H9 (cell line): Measurements from ENCODE around the gene FANCI. TPM values are rescaled to one million over a fixed set of nuclear protein-coding genes. Genes with fewer than 3 reads are reported as not detected.
A peak's percentile ranks its signal among the peaks of the same experiment; 100 is the strongest.

Experiments
- DNase-seq: peaks from one replicate; pipeline ENCODE4 v3.0.0-alpha.2; 2017
- H2AFZ ChIP-seq: one replicate; pipeline ENCODE4 v1.6.1; 2013; ENCODE audit warnings: mild to moderate bottlenecking, low read length, control low read depth, moderate library complexity
- H2AK5ac ChIP-seq: 2 replicates; pipeline ENCODE4 v1.6.1; 2013; ENCODE audit warnings: low read length, control low read depth, mixed read lengths; ENCODE audit not compliant: insufficient read length
- H2BK120ac ChIP-seq: one replicate; pipeline ENCODE4 v1.6.1; 2013; ENCODE audit warnings: low read depth, mild to moderate bottlenecking, low read length, control low read depth, inconsistent platforms; ENCODE audit not compliant: poor library complexity, severe bottlenecking
- H2BK12ac ChIP-seq: 2 replicates; pipeline ENCODE4 v1.6.1; 2013; ENCODE audit warnings: low read length, control low read depth, mixed read lengths, low read depth; ENCODE audit not compliant: insufficient read length
- H2BK15ac ChIP-seq: 2 replicates; pipeline ENCODE4 v1.6.1; 2013; ENCODE audit warnings: low read depth, low read length, control low read depth
- H2BK20ac ChIP-seq: one replicate; pipeline ENCODE4 v1.6.1; 2013; ENCODE audit warnings: low read depth, mild to moderate bottlenecking, low read length, control low read depth, inconsistent platforms; ENCODE audit not compliant: poor library complexity, severe bottlenecking
- H2BK5ac ChIP-seq: 2 replicates; pipeline ENCODE4 v1.6.1; 2013; ENCODE audit warnings: low read length, control low read depth, mixed read lengths; ENCODE audit not compliant: insufficient read length
- H3K14ac ChIP-seq: 2 replicates; pipeline ENCODE4 v1.6.1; 2013; ENCODE audit warnings: low read length, control low read depth; ENCODE audit not compliant: insufficient read depth
- H3K18ac ChIP-seq: 2 replicates; pipeline ENCODE4 v1.6.1; 2013; ENCODE audit warnings: low read depth, mild to moderate bottlenecking, mixed read lengths, low read length, control low read depth; ENCODE audit not compliant: insufficient read length
- H3K23ac ChIP-seq: 2 replicates; pipeline ENCODE4 v1.6.1; 2013; ENCODE audit warnings: low read length, control low read depth, mixed read lengths, low read depth; ENCODE audit not compliant: insufficient read length
- H3K23me2 ChIP-seq: 2 replicates; pipeline ENCODE4 v1.6.1; 2013; ENCODE audit warnings: low read depth, mild to moderate bottlenecking, mixed read lengths, low read length, control low read depth; ENCODE audit not compliant: insufficient read length, poor library complexity, severe bottlenecking
- H3K27ac ChIP-seq: 2 replicates; pipeline ENCODE4 v1.5.1; 2013; ENCODE audit warnings: low read length, control low read depth, mixed read lengths, low read depth; ENCODE audit not compliant: insufficient read length
- H3K27me3 ChIP-seq: 2 replicates; pipeline ENCODE4 v1.6.1; 2013; ENCODE audit warnings: low read length, control low read depth, inconsistent platforms; ENCODE audit not compliant: insufficient read depth
- H3K4ac ChIP-seq: 2 replicates; pipeline ENCODE4 v1.6.1; 2013; ENCODE audit warnings: low read depth, mild to moderate bottlenecking, control low read depth, inconsistent platforms, low read length, moderate library complexity
- H3K4me1 ChIP-seq: 2 replicates; pipeline ENCODE4 v1.6.1; 2013; ENCODE audit warnings: low read length, control low read depth, inconsistent platforms; ENCODE audit not compliant: insufficient read depth
- H3K4me2 ChIP-seq: 2 replicates; pipeline ENCODE4 v1.6.1; 2013; ENCODE audit warnings: low read length, control low read depth, mixed read lengths; ENCODE audit not compliant: insufficient read length, insufficient read depth
- H3K56ac ChIP-seq: 2 replicates; pipeline ENCODE4 v1.6.1; 2013; ENCODE audit warnings: low read depth, mild to moderate bottlenecking, mixed read lengths, low read length, control low read depth; ENCODE audit not compliant: insufficient read length
- H3K79me1 ChIP-seq: 2 replicates; pipeline ENCODE4 v1.6.1; 2013; ENCODE audit warnings: low read depth, mild to moderate bottlenecking, moderate library complexity, low read length, control low read depth, inconsistent platforms; ENCODE audit not compliant: insufficient read depth, poor library complexity, severe bottlenecking
- H3K79me2 ChIP-seq: 2 replicates; pipeline ENCODE4 v1.6.1; 2013; ENCODE audit warnings: low read length, control low read depth, inconsistent platforms; ENCODE audit not compliant: insufficient read depth
- H3K9ac ChIP-seq: 2 replicates; pipeline ENCODE4 v1.6.1; 2013; ENCODE audit warnings: low read length, control low read depth, mixed read lengths; ENCODE audit not compliant: insufficient read length; ENCODE audit errors: extremely low read depth
- H3K9me3 ChIP-seq: one replicate; pipeline ENCODE4 v1.6.1; 2013; ENCODE audit warnings: low read depth, low read length, inconsistent platforms; ENCODE audit not compliant: control insufficient read depth
- H3T11ph ChIP-seq: one replicate; pipeline ENCODE4 v1.6.1; 2013; ENCODE audit warnings: mild to moderate bottlenecking, low read length, control low read depth, inconsistent platforms
- H4K20me1 ChIP-seq: one replicate; pipeline ENCODE4 v1.6.1; 2013; ENCODE audit not compliant: control insufficient read depth, insufficient read length, insufficient read depth
- H4K5ac ChIP-seq: 2 replicates; pipeline ENCODE4 v1.6.1; 2013; ENCODE audit warnings: low read depth, mild to moderate bottlenecking, mixed read lengths, low read length, control low read depth; ENCODE audit not compliant: insufficient read length
- H4K8ac ChIP-seq: replicated peaks from 2 replicates; pipeline ENCODE4 v1.6.1; 2013; ENCODE audit warnings: low read length, control low read depth, mixed read lengths, low read depth; ENCODE audit not compliant: insufficient read length
- H4K91ac ChIP-seq: 2 replicates; pipeline ENCODE4 v1.6.1; 2013; ENCODE audit warnings: low read depth, mild to moderate bottlenecking, moderate library complexity, mixed read lengths, low read length, control low read depth; ENCODE audit not compliant: insufficient read length
- H3K27ac Mint-ChIP-seq, 3 experiments: 2 replicates in 2 of 3; 3 replicates in 1 of 3; pipeline ENCODE4 v1.8.0; 2020 to 2021; ENCODE audit warnings: mixed read lengths in 3 of 3, mild to moderate bottlenecking in 1 of 3, moderate library complexity in 1 of 3
- H3K27me3 Mint-ChIP-seq: 2 replicates; pipeline ENCODE4 v1.8.0; 2021; ENCODE audit warnings: low read depth, mild to moderate bottlenecking, moderate library complexity, mixed read lengths
- H3K36me3 Mint-ChIP-seq, 3 experiments: 2 replicates in 2 of 3; 3 replicates in 1 of 3; pipeline ENCODE4 v1.8.0; 2020 to 2021; ENCODE audit warnings: low read depth in 3 of 3, mixed read lengths in 3 of 3; ENCODE audit not compliant: insufficient read depth in 1 of 3
- H3K4me1 Mint-ChIP-seq, 2 experiments: 2 replicates each; pipeline ENCODE4 v1.8.0; 2020; ENCODE audit warnings: mixed read lengths in 2 of 2
- H3K4me3 Mint-ChIP-seq, 2 experiments: 2 replicates in 1 of 2; 3 replicates in 1 of 2; pipeline ENCODE4 v1.8.0; 2020 to 2021; ENCODE audit warnings: mild to moderate bottlenecking in 2 of 2, mixed read lengths in 2 of 2, moderate library complexity in 1 of 2
- H3K9me3 Mint-ChIP-seq, 2 experiments: 2 replicates in 1 of 2; 3 replicates in 1 of 2; pipeline ENCODE4 v1.8.0; 2020; ENCODE audit warnings: mild to moderate bottlenecking in 2 of 2, mixed read lengths in 2 of 2, moderate library complexity in 1 of 2
- WGBS: extraction: QIAGEN DNeasy Blood & Tissue Kit; methylation state at CpG from one replicate; pipeline ENCODE4 v1.1.7; 2013; ENCODE audit warnings: missing lambda C conversion rate, low lambda C conversion rate, mixed read lengths; ENCODE audit not compliant: insufficient read length; ENCODE audit errors: extremely low coverage; 5-methylcytosine and 5-hydroxymethylcytosine counted together
- total RNA-seq: library from RNA; stranded (reverse); gene quantifications from 2 replicates; pipeline ENCODE4 v1.2.1, GENCODE V29; 2021
- TF ChIP-seq, protein P1 (sequence below): fragments of 200-600 bp; sonication (generic); conservative IDR thresholded peaks from 3 replicates; pipeline ENCODE4 v1.8.0; 2021; ENCODE audit warnings: antibody characterized with exemption, mild to moderate bottlenecking

Gene FANCI
- total RNA-seq, 1 experiment from 2014 or later = 106 TPM

DNA sequence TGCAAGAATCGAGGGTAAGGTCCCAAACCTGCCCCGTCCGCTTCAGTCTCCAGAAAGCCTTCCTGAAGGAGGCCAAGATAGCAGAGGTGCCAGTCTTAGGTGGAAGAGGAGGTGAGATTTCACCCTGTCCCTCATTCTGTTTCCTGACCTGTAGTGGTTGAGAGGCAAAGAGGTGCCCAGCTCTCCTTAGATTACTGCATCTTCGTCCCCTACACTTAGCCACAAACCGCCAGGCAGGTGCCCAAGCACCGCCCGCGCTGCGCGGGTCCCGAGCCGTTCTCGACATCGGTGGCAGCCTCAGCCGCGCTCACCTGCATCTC is 114.6 kb downstream of the FANCI start:
- Histone ChIP-seq H3T11ph (no peak overlapping the region), H3K79me2 (no peaks in the 10 kb centered on the region), H3K9ac (no peak overlapping the region), H2BK15ac (no peak overlapping the region), H2BK5ac (no peak overlapping the region), H3K9me3 (no peaks in the 10 kb centered on the region), H2AK5ac (no peak overlapping the region), H3K27me3 (peaks cover 65% of the 10 kb centered on the region), H2AFZ (no peak overlapping the region), H2BK20ac (no peak overlapping the region), H3K4me2 (peak overlapping the region; percentile 7), H4K8ac (no peak overlapping the region), H3K23ac (no peak overlapping the region), H3K14ac (no peak overlapping the region), H3K79me1 (no peaks in the 10 kb centered on the region), H3K27ac (no peak overlapping the region), H3K4me1 (no peaks in the 10 kb centered on the region), H3K18ac (no peak overlapping the region), H3K23me2 (no peaks in the 10 kb centered on the region), H3K4ac (no peak overlapping the region), H2BK12ac (no peak overlapping the region), H4K5ac (no peak overlapping the region), H3K56ac (no peak overlapping the region), H2BK120ac (no peak overlapping the region), H4K91ac (no peak overlapping the region), H4K20me1 (no peaks in the 10 kb centered on the region)
- WGBS = no CpG with 5 or more reads among the region's 16 CpGs
- H3K27me3 Mint-ChIP-seq = peaks cover 100% of the 10 kb centered on the region
- H3K36me3 Mint-ChIP-seq = no peaks in the 10 kb centered on the region
- H3K9me3 Mint-ChIP-seq = peaks cover 0 to 4% of the 10 kb centered on the region in 2 experiments; a peak in 1 of 5 replicates
- H3K27ac Mint-ChIP-seq = no peak overlapping the region
- DNase-seq = no peak
- TF ChIP-seq, protein P1, sequence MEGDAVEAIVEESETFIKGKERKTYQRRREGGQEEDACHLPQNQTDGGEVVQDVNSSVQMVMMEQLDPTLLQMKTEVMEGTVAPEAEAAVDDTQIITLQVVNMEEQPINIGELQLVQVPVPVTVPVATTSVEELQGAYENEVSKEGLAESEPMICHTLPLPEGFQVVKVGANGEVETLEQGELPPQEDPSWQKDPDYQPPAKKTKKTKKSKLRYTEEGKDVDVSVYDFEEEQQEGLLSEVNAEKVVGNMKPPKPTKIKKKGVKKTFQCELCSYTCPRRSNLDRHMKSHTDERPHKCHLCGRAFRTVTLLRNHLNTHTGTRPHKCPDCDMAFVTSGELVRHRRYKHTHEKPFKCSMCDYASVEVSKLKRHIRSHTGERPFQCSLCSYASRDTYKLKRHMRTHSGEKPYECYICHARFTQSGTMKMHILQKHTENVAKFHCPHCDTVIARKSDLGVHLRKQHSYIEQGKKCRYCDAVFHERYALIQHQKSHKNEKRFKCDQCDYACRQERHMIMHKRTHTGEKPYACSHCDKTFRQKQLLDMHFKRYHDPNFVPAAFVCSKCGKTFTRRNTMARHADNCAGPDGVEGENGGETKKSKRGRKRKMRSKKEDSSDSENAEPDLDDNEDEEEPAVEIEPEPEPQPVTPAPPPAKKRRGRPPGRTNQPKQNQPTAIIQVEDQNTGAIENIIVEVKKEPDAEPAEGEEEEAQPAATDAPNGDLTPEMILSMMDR = no peak
- peak overlapping the region; percentile 61 to 79; a peak in 3 of 5 replicates for H3K4me3 Mint-ChIP-seq
- H3K4me1 Mint-ChIP-seq = peaks cover 27% of the 10 kb centered on the region in 2 experiments
